ENCODE results near the gene USP54. TPM values are rescaled to one million over a fixed set of nuclear protein-coding genes. Genes with fewer than 3 reads are reported as not detected.
A peak's percentile ranks its signal among the peaks of the same experiment; 100 is the strongest.
"Not testable (repeated sequence)": the region's sequence is repeated elsewhere in the genome, so short reads cannot be mapped to it uniquely, and the experiment has no call there.

Gene USP54
- total RNA-seq, 2 donors from 2014 or later: 6.3 to 6.4 TPM

DNA sequence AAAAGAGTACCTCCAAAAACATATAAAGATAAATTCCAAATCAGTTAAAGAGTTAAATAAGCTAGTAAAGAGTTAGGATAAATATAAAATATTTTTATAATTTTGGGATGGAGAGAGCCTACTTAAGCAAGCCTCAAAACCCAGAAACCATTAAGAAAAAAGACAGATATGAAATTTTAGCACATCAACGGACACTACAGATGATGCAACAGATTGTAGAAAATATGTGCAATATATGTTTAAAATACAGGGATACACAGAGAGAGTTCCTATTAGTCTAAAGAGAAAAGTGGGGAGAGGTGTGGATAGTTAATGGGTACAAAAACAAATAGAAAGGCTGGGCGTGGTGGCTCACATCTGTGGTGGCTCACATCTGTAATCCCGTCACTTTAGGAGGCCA lies 23.6 kb upstream of the USP54 start:
- Mint-ChIP-seq H3K9me3 (no peaks in the 10 kb centered on the region), H3K27me3 (no peaks in the 10 kb centered on the region)

GRCh38 chr10:73609116-73609515 lies 18.0 kb upstream of the USP54 start:
- Mint-ChIP-seq H3K4me3 (no peak overlapping the region), H3K27ac (no peak overlapping the region), H3K4me1 (peaks cover 3% of the 10 kb centered on the region), H3K27me3 (no peaks in the 10 kb centered on the region), H3K9me3 (no peaks in the 10 kb centered on the region), H3K36me3 (ENCODE audit: low read depth) (no peaks in the 10 kb centered on the region)
- no peak for ATAC-seq (replicated peaks)

More for the DNA sequence above, 23.6 kb upstream of the USP54 start:
- no peak overlapping the region for H3K4me3 Mint-ChIP-seq
- no peak for ATAC-seq (replicated peaks)
- no peaks in the 10 kb centered on the region for H3K4me1 Mint-ChIP-seq
- no peak overlapping the region for H3K27ac Mint-ChIP-seq
- H3K36me3 Mint-ChIP-seq (ENCODE audit: low read depth): no peaks in the 10 kb centered on the region

DNA sequence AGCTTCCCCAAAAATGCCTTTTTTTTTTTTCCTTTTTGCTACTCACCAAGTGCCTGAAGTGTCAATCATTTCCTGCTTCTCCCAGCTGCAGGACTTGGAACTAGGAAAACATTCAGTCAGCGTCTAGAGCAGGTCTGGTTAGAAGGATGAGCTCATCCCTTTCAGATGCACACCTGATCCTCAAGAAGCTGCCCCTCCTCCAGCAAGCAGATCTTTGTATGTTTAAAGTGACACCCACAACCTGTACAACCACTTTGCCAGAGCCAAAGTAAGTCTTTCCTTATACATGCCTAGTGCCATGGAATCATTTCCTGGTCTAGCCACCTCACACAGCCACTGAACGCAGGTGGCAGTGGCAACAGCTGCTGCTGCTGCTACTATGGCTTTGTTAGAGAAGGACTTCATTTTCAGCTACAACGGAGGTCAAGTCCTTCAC lies 10.4 kb upstream of the USP54 start:
- Mint-ChIP-seq H3K9me3 (no peaks in the 10 kb centered on the region), H3K27ac (no peak overlapping the region)

DNA sequence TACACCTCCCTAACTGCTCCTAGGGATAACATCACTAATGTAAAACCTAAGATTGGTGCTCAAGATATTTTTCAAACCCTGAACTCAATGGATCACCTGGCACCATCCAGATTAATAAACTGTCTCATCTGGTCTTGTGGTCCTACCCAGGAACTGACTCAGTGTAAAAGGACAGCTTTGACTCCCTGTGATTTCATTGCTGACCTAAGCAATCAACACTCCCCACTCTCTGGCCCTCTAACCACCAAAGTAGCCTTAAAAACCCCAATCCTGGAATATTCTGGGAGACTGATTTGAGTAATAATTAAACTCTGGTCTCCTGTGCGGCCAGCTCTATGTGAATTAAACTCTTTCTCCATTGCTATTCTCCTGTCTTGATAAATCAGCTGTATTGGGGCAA lies 6.2 kb upstream of the USP54 start:
- H3K27ac Mint-ChIP-seq: no peak overlapping the region
- no peaks in the 10 kb centered on the region for H3K4me1 Mint-ChIP-seq
- no peaks in the 10 kb centered on the region for H3K36me3 Mint-ChIP-seq (ENCODE audit: low read depth)
- H3K27me3 Mint-ChIP-seq: no peaks in the 10 kb centered on the region
- H3K4me3 Mint-ChIP-seq: no peak overlapping the region
- H3K9me3 Mint-ChIP-seq: no peaks in the 10 kb centered on the region
- no peak for ATAC-seq (replicated peaks)

More for the DNA sequence above, 10.4 kb upstream of the USP54 start:
- Mint-ChIP-seq H3K36me3 (ENCODE audit: low read depth) (no peaks in the 10 kb centered on the region), H3K27me3 (no peaks in the 10 kb centered on the region), H3K4me1 (peaks cover 3% of the 10 kb centered on the region), H3K4me3 (no peak overlapping the region)
- ATAC-seq (replicated peaks): no peak

DNA sequence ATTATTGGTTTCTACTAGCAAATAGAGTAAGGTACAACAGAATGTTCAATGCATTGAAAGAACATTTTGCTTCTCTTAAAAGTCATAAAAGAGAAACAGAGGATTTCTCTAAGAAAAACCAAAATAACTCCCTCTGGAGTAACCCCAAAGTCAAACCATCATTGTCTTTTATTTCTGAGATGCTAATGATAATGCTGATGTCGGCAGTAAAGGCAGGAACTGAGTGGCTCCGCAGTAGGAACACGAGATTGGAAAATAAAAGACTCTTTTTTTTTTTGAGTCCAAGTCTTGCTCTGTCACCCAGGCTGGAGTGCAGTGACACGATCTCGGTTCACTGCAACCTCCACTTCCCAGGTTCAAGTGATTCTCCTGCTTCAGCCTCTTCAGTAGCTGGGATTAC lies 2.7 kb upstream of the USP54 start:
- Mint-ChIP-seq H3K36me3 (ENCODE audit: low read depth) (no peaks in the 10 kb centered on the region), H3K4me3 (no peak overlapping the region), H3K27ac (no peak overlapping the region), H3K27me3 (no peaks in the 10 kb centered on the region), H3K4me1 (peaks cover 13% of the 10 kb centered on the region), H3K9me3 (no peaks in the 10 kb centered on the region)
- ATAC-seq (replicated peaks): no peak

- Mint-ChIP-seq H3K36me3 (ENCODE audit: low read depth) (no peaks in the 10 kb centered on the region), H3K27me3 (no peaks in the 10 kb centered on the region), H3K27ac (no peak overlapping the region), H3K9me3 (no peaks in the 10 kb centered on the region), H3K4me1 (peaks cover 13% of the 10 kb centered on the region), H3K4me3 (no peak overlapping the region)
- ATAC-seq (replicated peaks): no peak
These were observed 2.0 kb upstream of the USP54 start for GRCh38 chr10:73593110-73593509.

- peaks cover 13% of the 10 kb centered on the region for H3K4me1 Mint-ChIP-seq
- no peaks in the 10 kb centered on the region for H3K9me3 Mint-ChIP-seq
- no peaks in the 10 kb centered on the region for H3K27me3 Mint-ChIP-seq
- no peaks in the 10 kb centered on the region for H3K36me3 Mint-ChIP-seq (ENCODE audit: low read depth)
- ATAC-seq (replicated peaks): peak; percentile 67
- peak overlapping the region; percentile 72 for H3K4me3 Mint-ChIP-seq
- peak overlapping the region; percentile 84 for H3K27ac Mint-ChIP-seq
These were observed 975 bp upstream of the USP54 start for GRCh38 chr10:73591935-73592699.

GRCh38 chr10:73589563-73590126 lies 1.5 kb downstream of the USP54 start:
- Mint-ChIP-seq H3K4me3 (no peak overlapping the region), H3K4me1 (peaks cover 13% of the 10 kb centered on the region), H3K9me3 (no peaks in the 10 kb centered on the region), H3K36me3 (ENCODE audit: low read depth) (no peaks in the 10 kb centered on the region), H3K27ac (no peak overlapping the region), H3K27me3 (no peaks in the 10 kb centered on the region)
- ATAC-seq (replicated peaks): no peak

- no peak for ATAC-seq (replicated peaks)
- peaks cover 13% of the 10 kb centered on the region for H3K4me1 Mint-ChIP-seq
- H3K4me3 Mint-ChIP-seq: no peak overlapping the region
- no peak overlapping the region for H3K27ac Mint-ChIP-seq
- H3K36me3 Mint-ChIP-seq (ENCODE audit: low read depth): no peaks in the 10 kb centered on the region
- H3K9me3 Mint-ChIP-seq: no peaks in the 10 kb centered on the region
- H3K27me3 Mint-ChIP-seq: no peaks in the 10 kb centered on the region
These were observed 2.5 kb downstream of the USP54 start for GRCh38 chr10:73588656-73589055.

GRCh38 chr10:73586583-73586984 lies 4.6 kb downstream of the USP54 start:
- H3K27ac Mint-ChIP-seq: no peak overlapping the region
- H3K27me3 Mint-ChIP-seq: no peaks in the 10 kb centered on the region
- peaks cover 7% of the 10 kb centered on the region for H3K4me1 Mint-ChIP-seq
- no peaks in the 10 kb centered on the region for H3K9me3 Mint-ChIP-seq
- H3K4me3 Mint-ChIP-seq: no peak overlapping the region
- no peaks in the 10 kb centered on the region for H3K36me3 Mint-ChIP-seq (ENCODE audit: low read depth)
- ATAC-seq (replicated peaks): no peak

DNA sequence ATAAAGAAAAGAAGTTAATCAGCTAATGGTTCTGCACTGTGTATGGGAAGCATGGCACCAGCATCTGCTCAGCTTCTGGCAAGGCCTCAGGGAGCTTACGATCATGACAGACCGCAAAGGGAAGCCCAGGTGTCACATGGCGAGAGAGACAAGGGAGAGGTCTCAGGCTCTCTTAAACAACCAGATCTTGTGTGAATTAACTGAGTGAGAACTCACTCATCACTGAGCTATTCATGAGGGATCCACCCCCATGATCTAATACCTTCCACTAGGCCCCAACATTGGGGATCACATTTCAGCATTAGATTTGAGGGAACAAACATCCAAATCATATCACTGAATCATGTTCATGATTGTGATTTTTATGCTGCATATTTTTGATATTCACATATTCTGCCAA lies 5.8 kb downstream of the USP54 start:
- Mint-ChIP-seq H3K9me3 (no peaks in the 10 kb centered on the region), H3K4me3 (no peak overlapping the region), H3K27ac (no peak overlapping the region), H3K27me3 (no peaks in the 10 kb centered on the region), H3K4me1 (no peaks in the 10 kb centered on the region), H3K36me3 (ENCODE audit: low read depth) (no peaks in the 10 kb centered on the region)
- no peak for ATAC-seq (replicated peaks)

DNA sequence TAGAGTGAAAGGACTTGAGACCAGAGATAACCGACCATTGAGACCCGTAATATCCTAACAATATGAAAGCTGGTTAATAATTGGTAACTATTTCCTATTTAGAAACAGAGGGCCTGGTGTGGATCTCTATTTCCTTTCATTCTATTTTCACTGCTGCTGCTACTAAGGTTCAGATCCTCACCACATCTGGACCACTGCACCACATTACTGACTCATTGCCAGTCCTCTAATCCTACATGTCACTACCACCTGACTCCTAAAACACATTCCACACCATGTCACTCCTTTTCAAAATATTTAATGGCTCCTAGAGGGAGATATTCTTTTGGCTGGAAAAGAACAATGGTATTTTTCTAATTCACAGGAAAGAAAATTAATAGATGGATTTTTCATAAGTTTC lies 6.4 kb downstream of the USP54 start:
- no peak for ATAC-seq (replicated peaks)
- no peaks in the 10 kb centered on the region for H3K27me3 Mint-ChIP-seq

DNA sequence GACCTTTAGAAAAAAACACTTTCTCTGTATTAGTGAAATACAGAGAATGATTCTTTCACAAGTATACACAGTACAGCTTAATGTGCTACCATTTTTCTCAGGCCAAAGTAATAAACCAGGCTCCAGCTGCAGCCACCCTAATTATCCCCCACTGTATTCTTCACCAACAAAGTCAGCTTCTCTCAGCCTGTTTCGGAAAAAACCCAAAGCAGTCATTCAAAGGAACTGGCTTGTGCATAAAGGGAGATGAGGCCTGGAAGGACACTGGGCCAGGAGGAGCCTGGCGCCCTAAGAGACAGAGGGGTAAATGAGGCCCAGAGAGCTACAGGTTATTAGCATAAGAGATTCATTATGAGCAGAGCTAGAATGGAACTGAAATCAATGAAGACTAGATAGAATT lies 9.2 kb downstream of the USP54 start:
- ATAC-seq (replicated peaks): no peak

More for the DNA sequence above, 6.4 kb downstream of the USP54 start:
- H3K36me3 Mint-ChIP-seq (ENCODE audit: low read depth): no peaks in the 10 kb centered on the region
- H3K27ac Mint-ChIP-seq: no peak overlapping the region
- no peak overlapping the region for H3K4me3 Mint-ChIP-seq
- no peaks in the 10 kb centered on the region for H3K9me3 Mint-ChIP-seq
- no peaks in the 10 kb centered on the region for H3K4me1 Mint-ChIP-seq

DNA sequence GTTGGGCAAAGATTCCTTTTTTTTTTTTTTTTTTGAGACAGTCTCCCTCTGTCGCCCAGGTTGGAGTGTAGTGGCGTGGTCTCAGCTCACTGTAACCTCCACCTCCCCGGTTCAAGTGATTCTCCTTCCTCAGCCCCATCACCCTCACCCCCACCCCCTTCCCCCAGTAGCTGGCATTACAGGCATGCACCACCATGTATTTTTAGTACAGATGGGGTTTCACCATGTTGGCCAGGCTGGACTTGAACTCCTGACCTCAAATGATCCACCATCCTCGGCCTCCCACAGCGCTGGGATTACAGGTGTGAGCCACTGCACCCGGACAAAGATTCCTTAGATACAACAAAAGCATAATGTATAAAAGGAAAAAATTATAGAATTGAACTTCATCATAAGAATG lies 12.2 kb downstream of the USP54 start:
- ATAC-seq (replicated peaks); H3K4me1 Mint-ChIP-seq; H3K27me3 Mint-ChIP-seq; H3K4me3 Mint-ChIP-seq; H3K27ac Mint-ChIP-seq; H3K9me3 Mint-ChIP-seq; H3K36me3 Mint-ChIP-seq (ENCODE audit: low read depth): not testable (repeated sequence)

More for the DNA sequence above, 9.2 kb downstream of the USP54 start:
- no peak overlapping the region for H3K4me3 Mint-ChIP-seq
- no peaks in the 10 kb centered on the region for H3K27me3 Mint-ChIP-seq
- no peaks in the 10 kb centered on the region for H3K36me3 Mint-ChIP-seq (ENCODE audit: low read depth)
- H3K4me1 Mint-ChIP-seq: no peaks in the 10 kb centered on the region
- no peaks in the 10 kb centered on the region for H3K9me3 Mint-ChIP-seq
- H3K27ac Mint-ChIP-seq: no peak overlapping the region

GRCh38 chr10:73577788-73578187 lies 13.4 kb downstream of the USP54 start:
- no peak for ATAC-seq (replicated peaks)
- Mint-ChIP-seq H3K36me3 (ENCODE audit: low read depth) (no peaks in the 10 kb centered on the region), H3K27ac (no peak overlapping the region), H3K4me3 (no peak overlapping the region), H3K9me3 (no peaks in the 10 kb centered on the region), H3K4me1 (no peaks in the 10 kb centered on the region), H3K27me3 (no peaks in the 10 kb centered on the region)

Measured in activated T-helper 17 cell treated with anti-CD3 and anti-CD28 coated beads, Interleukin-2, amount 50 U/mL, for 72 hours (primary cell).